ENCODE data around the gene IFT25.

- no peak for TF ChIP-seq POLR2A (IDR thresholded peaks at IDR 0.05)
- TF ChIP-seq, protein P1, sequence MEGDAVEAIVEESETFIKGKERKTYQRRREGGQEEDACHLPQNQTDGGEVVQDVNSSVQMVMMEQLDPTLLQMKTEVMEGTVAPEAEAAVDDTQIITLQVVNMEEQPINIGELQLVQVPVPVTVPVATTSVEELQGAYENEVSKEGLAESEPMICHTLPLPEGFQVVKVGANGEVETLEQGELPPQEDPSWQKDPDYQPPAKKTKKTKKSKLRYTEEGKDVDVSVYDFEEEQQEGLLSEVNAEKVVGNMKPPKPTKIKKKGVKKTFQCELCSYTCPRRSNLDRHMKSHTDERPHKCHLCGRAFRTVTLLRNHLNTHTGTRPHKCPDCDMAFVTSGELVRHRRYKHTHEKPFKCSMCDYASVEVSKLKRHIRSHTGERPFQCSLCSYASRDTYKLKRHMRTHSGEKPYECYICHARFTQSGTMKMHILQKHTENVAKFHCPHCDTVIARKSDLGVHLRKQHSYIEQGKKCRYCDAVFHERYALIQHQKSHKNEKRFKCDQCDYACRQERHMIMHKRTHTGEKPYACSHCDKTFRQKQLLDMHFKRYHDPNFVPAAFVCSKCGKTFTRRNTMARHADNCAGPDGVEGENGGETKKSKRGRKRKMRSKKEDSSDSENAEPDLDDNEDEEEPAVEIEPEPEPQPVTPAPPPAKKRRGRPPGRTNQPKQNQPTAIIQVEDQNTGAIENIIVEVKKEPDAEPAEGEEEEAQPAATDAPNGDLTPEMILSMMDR (IDR thresholded peaks at IDR 0.05), result no peak
These were observed 11.2 kb downstream of the IFT25 start for GRCh38 chr1:53934170-53934765.

Measured in gastroesophageal sphincter (tissue), 3 donors.